Activated CD8-positive, alpha-beta memory T cell treated with anti-CD3 and anti-CD28 coated beads for 36 hours (primary cell): Measurements from ENCODE around the gene COL6A3. TPM values are rescaled to one million over a fixed set of nuclear protein-coding genes. Genes with fewer than 3 reads are reported as not detected.

ENCODE experiments used
- CTCF ChIA-PET: fragments of 350-600 bp; sonication (Branson Sonifier 250); formaldehyde crosslinking; loops from one replicate; lab custom pipeline; 2021; ENCODE audit warnings: antibody characterized with exemption; lab: Charles Lee
- POLR2A ChIA-PET: fragments of 350-600 bp; sonication (Branson Sonifier 250); formaldehyde crosslinking; loops from one replicate; lab custom pipeline; 2021; ENCODE audit warnings: antibody characterized with exemption; lab: Charles Lee
- total RNA-seq, 2 experiments: library from RNA; stranded (reverse); gene quantifications; one replicate each; pipeline ENCODE4 v1.2.3, GENCODE V29; 2021

The COL6A3 gene
- total RNA-seq, 2 experiments from 2014 or later: 15.8 to 18.6 TPM

- CTCF ChIA-PET: no interaction called here
- POLR2A ChIA-PET: no interaction called here
Observed at GRCh38 chr2:237297421-237298150, 116.4 kb downstream of the COL6A3 start.

- ChIA-PET CTCF (interaction anchor here (0.6 kb wide), 1 partner anchor 27 kb away, joined by 4 read pairs; no protein-coding TSS in a partner anchor), POLR2A (no interaction called here)
Observed at GRCh38 chr2:237296756-237297155, 117.2 kb downstream of the COL6A3 start.

GRCh38 chr2:237295889-237296480 is 118.0 kb downstream of the COL6A3 start:
- CTCF ChIA-PET: no interaction called here
- POLR2A ChIA-PET: no interaction called here

GRCh38 chr2:237294460-237294859 is 119.5 kb downstream of the COL6A3 start:
- POLR2A ChIA-PET: no interaction called here
- CTCF ChIA-PET: no interaction called here

- ChIA-PET CTCF (no interaction called here), POLR2A (no interaction called here)
Observed at GRCh38 chr2:237293978-237294377, 120.0 kb downstream of the COL6A3 start.

- POLR2A ChIA-PET: no interaction called here
- CTCF ChIA-PET: no interaction called here
Observed at GRCh38 chr2:237291138-237291792, 122.7 kb downstream of the COL6A3 start.

GRCh38 chr2:237290261-237290660 is 123.7 kb downstream of the COL6A3 start:
- CTCF ChIA-PET: interaction anchor here (1.0 kb wide), 1 partner anchor 11 kb away, joined by 3 read pairs; no protein-coding TSS in a partner anchor
- POLR2A ChIA-PET: no interaction called here

- POLR2A ChIA-PET: no interaction called here
- CTCF ChIA-PET: no interaction called here
Observed at GRCh38 chr2:237289139-237289538, 124.8 kb downstream of the COL6A3 start.

- POLR2A ChIA-PET: no interaction called here
- CTCF ChIA-PET: no interaction called here
Observed at GRCh38 chr2:237287872-237288271, 126.1 kb downstream of the COL6A3 start.

- CTCF ChIA-PET: no interaction called here
- POLR2A ChIA-PET: no interaction called here
Observed at GRCh38 chr2:237283131-237283928, 130.6 kb downstream of the COL6A3 start.

- POLR2A ChIA-PET: no interaction called here
Observed at GRCh38 chr2:237282568-237283128, 131.3 kb downstream of the COL6A3 start.

GRCh38 chr2:237281836-237282306 is 132.1 kb downstream of the COL6A3 start:
- POLR2A ChIA-PET: no interaction called here
- CTCF ChIA-PET: no interaction called here

More at GRCh38 chr2:237282568-237283128, 131.3 kb downstream of the COL6A3 start:
- CTCF ChIA-PET: no interaction called here

- POLR2A ChIA-PET: no interaction called here
Observed at GRCh38 chr2:237280939-237281338, 133.0 kb downstream of the COL6A3 start.

GRCh38 chr2:237280229-237280628 is 133.7 kb downstream of the COL6A3 start:
- POLR2A ChIA-PET: no interaction called here

More at GRCh38 chr2:237280939-237281338, 133.0 kb downstream of the COL6A3 start:
- CTCF ChIA-PET: no interaction called here

GRCh38 chr2:237279012-237279768 is 134.8 kb downstream of the COL6A3 start:
- CTCF ChIA-PET: interaction anchor here (1.5 kb wide), 1 partner anchor 11 kb away, joined by 3 read pairs; no protein-coding TSS in a partner anchor
- POLR2A ChIA-PET: no interaction called here

More at GRCh38 chr2:237280229-237280628, 133.7 kb downstream of the COL6A3 start:
- CTCF ChIA-PET: interaction anchor here (1.5 kb wide), 1 partner anchor 10 kb away, joined by 3 read pairs; no protein-coding TSS in a partner anchor

- ChIA-PET POLR2A (no interaction called here), CTCF (no interaction called here)
Observed at GRCh38 chr2:237278568-237278967, 135.4 kb downstream of the COL6A3 start.

GRCh38 chr2:237276716-237277490 is 137.1 kb downstream of the COL6A3 start:
- CTCF ChIA-PET: no interaction called here

More at GRCh38 chr2:237276716-237277490, 137.1 kb downstream of the COL6A3 start:
- POLR2A ChIA-PET: no interaction called here
